Mesendoderm (in vitro differentiated cells): ENCODE measurements around the gene ATF6.

Experiments
- DNase-seq: peaks from one replicate; pipeline ENCODE4 v3.0.0; 2013
- H2AK5ac ChIP-seq: 2 replicates; pipeline ENCODE4 v1.6.1; 2013; ENCODE audit warnings: low read length, inconsistent platforms
- H2BK120ac ChIP-seq: 2 replicates; pipeline ENCODE4 v1.6.1; 2013; ENCODE audit warnings: low read depth, mild to moderate bottlenecking, low read length, moderate library complexity, mixed read lengths
- H2BK15ac ChIP-seq: replicated peaks from 2 replicates; pipeline ENCODE4 v1.6.1; 2013; ENCODE audit warnings: low read depth, mild to moderate bottlenecking, moderate library complexity
- H2BK5ac ChIP-seq: 2 replicates; pipeline ENCODE4 v1.6.1; 2013; ENCODE audit warnings: low read length, inconsistent platforms
- H3K18ac ChIP-seq: 2 replicates; pipeline ENCODE4 v1.6.1; 2013; ENCODE audit warnings: mild to moderate bottlenecking, low read length, mixed read lengths
- H3K23ac ChIP-seq: one replicate; pipeline ENCODE4 v1.6.1; 2013; ENCODE audit warnings: low read length
- H3K27ac ChIP-seq: 2 replicates; pipeline ENCODE4 v1.5.1; 2013; ENCODE audit warnings: low read depth, mild to moderate bottlenecking, inconsistent platforms, low read length, moderate library complexity
- H3K27me3 ChIP-seq: 2 replicates; pipeline ENCODE4 v1.6.1; 2013; ENCODE audit warnings: low read length, control low read depth, mild to moderate bottlenecking, inconsistent platforms; ENCODE audit not compliant: insufficient read depth, poor library complexity
- H3K36me3 ChIP-seq: 2 replicates; pipeline ENCODE4 v1.6.1; 2013; ENCODE audit warnings: low read length, inconsistent platforms; ENCODE audit not compliant: control insufficient read depth, insufficient read depth
- H3K4ac ChIP-seq: one replicate; pipeline ENCODE4 v1.6.1; 2013; ENCODE audit warnings: low read depth, mild to moderate bottlenecking, low read length, moderate library complexity
- H3K4me1 ChIP-seq: 2 replicates; pipeline ENCODE4 v1.6.1; 2013; ENCODE audit warnings: low read depth, low read length, inconsistent platforms; ENCODE audit not compliant: control insufficient read depth
- H3K4me2 ChIP-seq: 2 replicates; pipeline ENCODE4 v1.6.1; 2013; ENCODE audit warnings: low read length
- H3K4me3 ChIP-seq: 2 replicates; pipeline ENCODE4 v1.5.1; 2013; ENCODE audit warnings: mild to moderate bottlenecking, low read length
- H3K56ac ChIP-seq: one replicate; pipeline ENCODE4 v1.6.1; 2013; ENCODE audit warnings: low read length
- H3K79me1 ChIP-seq: 2 replicates; pipeline ENCODE4 v1.6.1; 2013; ENCODE audit warnings: low read length, inconsistent platforms
- H3K79me2 ChIP-seq: 2 replicates; pipeline ENCODE4 v1.6.1; 2013; ENCODE audit warnings: mild to moderate bottlenecking, low read length; ENCODE audit not compliant: control insufficient read depth, insufficient read depth
- H3K9ac ChIP-seq: 2 replicates; pipeline ENCODE4 v1.6.1; 2013; ENCODE audit warnings: low read length, inconsistent platforms
- H4K5ac ChIP-seq: one replicate; pipeline ENCODE4 v1.6.1; 2013; ENCODE audit warnings: low read length
- H4K8ac ChIP-seq: one replicate; pipeline ENCODE4 v1.6.1; 2013; ENCODE audit warnings: low read depth, mild to moderate bottlenecking, control low read depth, low read length, moderate library complexity
- WGBS: extraction: QIAGEN DNeasy Blood & Tissue Kit; methylation state at CpG from one replicate; pipeline ENCODE4 v1.1.7; 2013; ENCODE audit warnings: low lambda C conversion rate, missing lambda C conversion rate; ENCODE audit not compliant: insufficient coverage; ENCODE audit errors: extremely low coverage; 5-methylcytosine and 5-hydroxymethylcytosine counted together

The ATF6 gene

GRCh38 chr1:161946071-161946987 lies 180.2 kb downstream of the ATF6 start:
- no peak overlapping the region for H3K4me3 ChIP-seq
- peak; percentile 40 for DNase-seq
- no peaks in the 10 kb centered on the region for H3K27me3 ChIP-seq
- H2BK15ac ChIP-seq, result no peak overlapping the region
- no peak overlapping the region for H3K18ac ChIP-seq
- H3K23ac ChIP-seq, result no peak overlapping the region
- no peaks in the 10 kb centered on the region for H3K36me3 ChIP-seq
- H3K4me1 ChIP-seq, result peaks cover 6% of the 10 kb centered on the region
- no peak overlapping the region for H2AK5ac ChIP-seq
- H4K5ac ChIP-seq, result no peak overlapping the region
- no peak overlapping the region for H3K4ac ChIP-seq
- no peak overlapping the region for H3K56ac ChIP-seq
- H2BK120ac ChIP-seq, result no peak overlapping the region
- no peak overlapping the region for H4K8ac ChIP-seq
- H3K4me2 ChIP-seq, result no peak overlapping the region
- H3K79me2 ChIP-seq, result no peaks in the 10 kb centered on the region
- no peak overlapping the region for H3K9ac ChIP-seq
- no CpG with 5 or more reads among the region's 5 CpGs for WGBS
- H2BK5ac ChIP-seq, result no peak overlapping the region
- H3K79me1 ChIP-seq, result no peaks in the 10 kb centered on the region
- H3K27ac ChIP-seq, result peak overlapping the region; percentile 17

- H2BK120ac ChIP-seq, result no peak overlapping the region
- H3K4me1 ChIP-seq, result peaks cover 3% of the 10 kb centered on the region
- H3K27me3 ChIP-seq, result no peaks in the 10 kb centered on the region
- no peak overlapping the region for H3K9ac ChIP-seq
- no peak overlapping the region for H3K4me3 ChIP-seq
- no peak overlapping the region for H4K8ac ChIP-seq
- H2BK5ac ChIP-seq, result no peak overlapping the region
- no peak for DNase-seq
- no peaks in the 10 kb centered on the region for H3K36me3 ChIP-seq
- no peak overlapping the region for H2AK5ac ChIP-seq
- no peak overlapping the region for H3K4me2 ChIP-seq
- H4K5ac ChIP-seq, result no peak overlapping the region
- H3K27ac ChIP-seq, result no peak overlapping the region
- no peak overlapping the region for H3K4ac ChIP-seq
- H3K56ac ChIP-seq, result no peak overlapping the region
- no CpG with 5 or more reads among the region's 4 CpGs for WGBS
- no peak overlapping the region for H3K18ac ChIP-seq
- H3K79me1 ChIP-seq, result no peaks in the 10 kb centered on the region
- no peak overlapping the region for H2BK15ac ChIP-seq
- no peak overlapping the region for H3K23ac ChIP-seq
- H3K79me2 ChIP-seq, result no peaks in the 10 kb centered on the region
Observed at GRCh38 chr1:161948435-161948834, 182.3 kb downstream of the ATF6 start.

GRCh38 chr1:161949548-161949947 lies 183.4 kb downstream of the ATF6 start:
- H3K23ac ChIP-seq, result no peak overlapping the region
- no peak overlapping the region for H2BK5ac ChIP-seq
- no peaks in the 10 kb centered on the region for H3K79me2 ChIP-seq
- H2AK5ac ChIP-seq, result no peak overlapping the region
- no peaks in the 10 kb centered on the region for H3K27me3 ChIP-seq
- H3K27ac ChIP-seq, result no peak overlapping the region
- no peak overlapping the region for H3K9ac ChIP-seq
- no peak overlapping the region for H3K18ac ChIP-seq
- H2BK15ac ChIP-seq, result no peak overlapping the region
- H3K56ac ChIP-seq, result no peak overlapping the region
- no peak overlapping the region for H3K4me3 ChIP-seq
- H3K79me1 ChIP-seq, result no peaks in the 10 kb centered on the region
- no peak overlapping the region for H4K5ac ChIP-seq
- H2BK120ac ChIP-seq, result no peak overlapping the region
- no peak overlapping the region for H3K4me2 ChIP-seq
- WGBS, result no CpG with 5 or more reads among the region's 2 CpGs
- H3K36me3 ChIP-seq, result no peaks in the 10 kb centered on the region
- no peak for DNase-seq
- no peak overlapping the region for H4K8ac ChIP-seq
- H3K4ac ChIP-seq, result no peak overlapping the region
- peaks cover 3% of the 10 kb centered on the region for H3K4me1 ChIP-seq

- Histone ChIP-seq H3K9ac (no peak overlapping the region), H3K4ac (no peak overlapping the region), H2BK120ac (no peak overlapping the region), H3K36me3 (no peaks in the 10 kb centered on the region), H3K4me3 (no peak overlapping the region), H3K4me1 (peaks cover 3% of the 10 kb centered on the region), H3K23ac (no peak overlapping the region), H3K27me3 (no peaks in the 10 kb centered on the region), H3K79me2 (no peaks in the 10 kb centered on the region), H2AK5ac (no peak overlapping the region), H4K8ac (no peak overlapping the region), H4K5ac (no peak overlapping the region), H2BK5ac (no peak overlapping the region), H3K4me2 (no peak overlapping the region), H3K18ac (no peak overlapping the region), H2BK15ac (no peak overlapping the region), H3K27ac (no peak overlapping the region), H3K79me1 (no peaks in the 10 kb centered on the region), H3K56ac (no peak overlapping the region)
- no CpG with 5 or more reads among the region's 1 CpG for whole genome bisulfite sequencing
- no peak for DNase-seq
Observed at GRCh38 chr1:161950377-161950776, 184.3 kb downstream of the ATF6 start.

- Histone ChIP-seq H3K9ac (no peak overlapping the region), H3K4ac (no peak overlapping the region), H3K79me2 (no peaks in the 10 kb centered on the region), H3K4me3 (no peak overlapping the region), H2BK120ac (no peak overlapping the region), H3K36me3 (no peaks in the 10 kb centered on the region), H2BK5ac (no peak overlapping the region), H4K8ac (no peak overlapping the region), H3K4me1 (peaks cover 2% of the 10 kb centered on the region), H3K18ac (no peak overlapping the region), H2AK5ac (no peak overlapping the region), H3K4me2 (no peak overlapping the region), H3K27me3 (no peaks in the 10 kb centered on the region), H3K23ac (no peak overlapping the region), H2BK15ac (no peak overlapping the region), H3K27ac (no peak overlapping the region), H4K5ac (no peak overlapping the region), H3K79me1 (no peaks in the 10 kb centered on the region), H3K56ac (no peak overlapping the region)
- no peak for DNase-seq
- WGBS, result no CpG with 5 or more reads among the region's 1 CpG
Observed at GRCh38 chr1:161951646-161952045, 185.5 kb downstream of the ATF6 start.
